Measurements from ENCODE around the gene GRM4.

GRM4 gene

GRCh38 chr6:34181908-34182307 lies 36.0 kb upstream of the GRM4 start:
- 0 out of 2 replicates have a peak, but pooled peaks cover 3% of the 10 kb centered on the region for H3K9me3 ChIP-seq (ENCODE audit: low read length)
- no peak overlapping the region for H3K9ac ChIP-seq (ENCODE audit: low read length)
- peaks cover 12% of the 10 kb centered on the region for H3K4me1 ChIP-seq (ENCODE audit: insufficient read depth, low read length, severe bottlenecking)
- H3K36me3 ChIP-seq (ENCODE audit: insufficient read depth, low read length): no peaks in the 10 kb centered on the region
- H3K4me2 ChIP-seq (ENCODE audit: low read length): no peak overlapping the region
- no peaks in the 10 kb centered on the region for H3K9me2 ChIP-seq (ENCODE audit: low read depth, low read length)
- H3K27ac ChIP-seq (ENCODE audit: low read depth, low read length, poor library complexity, severe bottlenecking): no peak overlapping the region
- no peaks in the 10 kb centered on the region for H3K79me2 ChIP-seq (ENCODE audit: insufficient read depth, low read length)
- H2AFZ ChIP-seq (ENCODE audit: low read length): no peak overlapping the region
- H3K27me3 ChIP-seq (ENCODE audit: insufficient read depth, low read length): peaks cover 7% of the 10 kb centered on the region; the same call in 1 of the 2 replicates
- TF ChIP-seq EZH2 (IDR thresholded peaks at IDR 0.05; ENCODE audit: borderline replicate concordance, low read length): no peak
- TF ChIP-seq CTCF (IDR thresholded peaks at IDR 0.05; ENCODE audit: low read length): no peak
- no peak overlapping the region for H3K4me3 ChIP-seq (ENCODE audit: low read depth, low read length, poor library complexity, severe bottlenecking)
- no peaks in the 10 kb centered on the region for H4K20me1 ChIP-seq (ENCODE audit: insufficient read depth, low read length)
- no peaks in the 10 kb centered on the region for H3F3A ChIP-seq (ENCODE audit: insufficient read depth, low read length)

- no peaks in the 10 kb centered on the region for H3F3A ChIP-seq (ENCODE audit: insufficient read depth, low read length)
- no peaks in the 10 kb centered on the region for H3K79me2 ChIP-seq (ENCODE audit: insufficient read depth, low read length)
- no peaks in the 10 kb centered on the region for H3K36me3 ChIP-seq (ENCODE audit: insufficient read depth, low read length)
- no peaks in the 10 kb centered on the region for H4K20me1 ChIP-seq (ENCODE audit: insufficient read depth, low read length)
- H3K27ac ChIP-seq (ENCODE audit: low read depth, low read length, poor library complexity, severe bottlenecking): no peak overlapping the region
- H3K9me2 ChIP-seq (ENCODE audit: low read depth, low read length): no peaks in the 10 kb centered on the region
- no peak overlapping the region for H2AFZ ChIP-seq (ENCODE audit: low read length)
- H3K4me2 ChIP-seq (ENCODE audit: low read length): no peak overlapping the region
- peaks cover 7% of the 10 kb centered on the region; the same call in 1 of the 2 replicates for H3K27me3 ChIP-seq (ENCODE audit: insufficient read depth, low read length)
- no peak overlapping the region for H3K4me3 ChIP-seq (ENCODE audit: low read depth, low read length, poor library complexity, severe bottlenecking)
- TF ChIP-seq CTCF (IDR thresholded peaks at IDR 0.05; ENCODE audit: low read length) (no peak; the same call in 1 of the 2 replicates), EZH2 (IDR thresholded peaks at IDR 0.05; ENCODE audit: borderline replicate concordance, low read length) (no peak)
- no peak overlapping the region for H3K9ac ChIP-seq (ENCODE audit: low read length)
- 0 out of 2 replicates have a peak, but pooled peaks cover 3% of the 10 kb centered on the region for H3K9me3 ChIP-seq (ENCODE audit: low read length)
- peaks cover 12% of the 10 kb centered on the region for H3K4me1 ChIP-seq (ENCODE audit: insufficient read depth, low read length, severe bottlenecking)
Measured at GRCh38 chr6:34179106-34179720, 33.3 kb upstream of the GRM4 start.

- Histone ChIP-seq H3K79me2 (ENCODE audit: insufficient read depth, low read length) (no peaks in the 10 kb centered on the region), H3K9me3 (ENCODE audit: low read length) (0 out of 2 replicates have a peak, but pooled peaks cover 3% of the 10 kb centered on the region), H3K9ac (ENCODE audit: low read length) (no peak overlapping the region), H3K9me2 (ENCODE audit: low read depth, low read length) (no peaks in the 10 kb centered on the region), H2AFZ (ENCODE audit: low read length) (no peak overlapping the region), H3K36me3 (ENCODE audit: insufficient read depth, low read length) (no peaks in the 10 kb centered on the region), H4K20me1 (ENCODE audit: insufficient read depth, low read length) (no peaks in the 10 kb centered on the region), H3K4me2 (ENCODE audit: low read length) (no peak overlapping the region), H3K4me3 (ENCODE audit: low read depth, low read length, poor library complexity, severe bottlenecking) (no peak overlapping the region), H3F3A (ENCODE audit: insufficient read depth, low read length) (no peaks in the 10 kb centered on the region), H3K27ac (ENCODE audit: low read depth, low read length, poor library complexity, severe bottlenecking) (no peak overlapping the region), H3K4me1 (ENCODE audit: insufficient read depth, low read length, severe bottlenecking) (peaks cover 12% of the 10 kb centered on the region), H3K27me3 (ENCODE audit: insufficient read depth, low read length) (peaks cover 7% of the 10 kb centered on the region; the same call in 1 of the 2 replicates)
- TF ChIP-seq CTCF (IDR thresholded peaks at IDR 0.05; ENCODE audit: low read length) (no peak), EZH2 (IDR thresholded peaks at IDR 0.05; ENCODE audit: borderline replicate concordance, low read length) (no peak)
Measured at GRCh38 chr6:34178357-34179105, 32.6 kb upstream of the GRM4 start.

Measured in OCI-LY1 (cell line).